ENCODE measurements around the gene SLC7A8.

SLC7A8 gene

GRCh38 chr14:23119363-23120327 lies 63.8 kb downstream of the SLC7A8 start:
- peak; percentile 74 to 96 for DNase-seq (ENCODE audit: low read depth in 1 of 2, low spot score in 1 of 2)
- peak; percentile 2 for TF ChIP-seq REST (IDR thresholded peaks at IDR 0.05; ENCODE audit: insufficient replicate concordance, low read depth)
- peak; percentile 13; the same call in 1 of the 2 replicates for TF ChIP-seq POLR2AphosphoS5 (IDR thresholded peaks at IDR 0.05; ENCODE audit: low read depth)
- TF ChIP-seq SPI1 (IDR thresholded peaks at IDR 0.05; ENCODE audit: borderline replicate concordance, low read depth): peak; percentile 45; the same call in 1 of the 2 replicates
- no peak for TF ChIP-seq CTCF (IDR thresholded peaks at IDR 0.05; ENCODE audit: insufficient read depth, low read length)
- TF ChIP-seq GABPA (IDR thresholded peaks at IDR 0.05; ENCODE audit: low read depth): no peak
- Histone ChIP-seq H3K4me3 (replicated peaks; ENCODE audit: insufficient read depth, low read length) (peak overlapping the region; percentile 71), H3K27ac (replicated peaks) (peak overlapping the region; percentile 99), H3K27me3 (ENCODE audit: insufficient read depth, poor library complexity, severe bottlenecking) (no peaks in the 10 kb centered on the region)

- Histone ChIP-seq H3K27me3 (ENCODE audit: insufficient read depth, poor library complexity, severe bottlenecking) (no peaks in the 10 kb centered on the region), H3K27ac (replicated peaks) (peak within 1 kb of the TSS; percentile 99), H3K4me3 (replicated peaks; ENCODE audit: insufficient read depth, low read length) (peak within 1 kb of the TSS; percentile 71)
- peak; percentile 95 to 96 for DNase-seq (ENCODE audit: low read depth in 1 of 2, low spot score in 1 of 2)
- peak; percentile 93 for TF ChIP-seq SPI1 (IDR thresholded peaks at IDR 0.05; ENCODE audit: borderline replicate concordance, low read depth)
- peak; percentile 53 for TF ChIP-seq REST (IDR thresholded peaks at IDR 0.05; ENCODE audit: insufficient replicate concordance, low read depth)
- TF ChIP-seq CTCF (IDR thresholded peaks at IDR 0.05; ENCODE audit: insufficient read depth, low read length): no peak
- TF ChIP-seq GABPA (IDR thresholded peaks at IDR 0.05; ENCODE audit: low read depth): no peak
- TF ChIP-seq POLR2AphosphoS5 (IDR thresholded peaks at IDR 0.05; ENCODE audit: low read depth): peak; percentile 80
Observed at GRCh38 chr14:23118506-23119362, 64.7 kb downstream of the SLC7A8 start, which contains the start of gene CEBPE. Gene CEBPE, minus strand, starts transcription at chr14:23119255. Its CDS starts 164 bp downstream, at chr14:23119091.

- Histone ChIP-seq H3K27me3 (ENCODE audit: insufficient read depth, poor library complexity, severe bottlenecking) (no peaks in the 10 kb centered on the region), H3K27ac (replicated peaks) (peak overlapping the region; percentile 99), H3K4me3 (replicated peaks; ENCODE audit: insufficient read depth, low read length) (peak overlapping the region; percentile 71)
- DNase-seq (ENCODE audit: low read depth in 1 of 2, low spot score in 1 of 2): peak in 1 of 2 experiments; percentile 51
- TF ChIP-seq REST (IDR thresholded peaks at IDR 0.05; ENCODE audit: insufficient replicate concordance, low read depth) (peak; percentile 23), POLR2AphosphoS5 (IDR thresholded peaks at IDR 0.05; ENCODE audit: low read depth) (no peak; the same call in 1 of the 2 replicates)
Observed at GRCh38 chr14:23117371-23118020, 66.0 kb downstream of the SLC7A8 start.
